DMS153 treated with DMSO at 0.1 percent for 48 hours (cell line): ENCODE measurements around the gene RNF166.

ENCODE experiments used
- DNase-seq: peaks from one replicate; lab custom pipeline; 2025; ENCODE audit not compliant: unreplicated experiment; lab: John Stamatoyannopoulos, UW

The RNF166 gene

GRCh38 chr16:88724855-88725555, 18.8 kb upstream of the RNF166 start:
- DNase-seq, result no peak

GRCh38 chr16:88723911-88724310, 17.7 kb upstream of the RNF166 start:
- DNase-seq, result no peak

GRCh38 chr16:88723507-88723887, 17.3 kb upstream of the RNF166 start:
- no peak for DNase-seq

GRCh38 chr16:88722784-88723506, 16.7 kb upstream of the RNF166 start:
- no peak for DNase-seq

- no peak for DNase-seq
Observed at GRCh38 chr16:88721815-88722755, 15.9 kb upstream of the RNF166 start.

- no peak for DNase-seq
Observed at GRCh38 chr16:88721236-88721635, 15.0 kb upstream of the RNF166 start.

- no peak for DNase-seq
Observed at GRCh38 chr16:88720396-88720970, 14.3 kb upstream of the RNF166 start.

- no peak for DNase-seq
Observed at GRCh38 chr16:88719933-88720296, 13.7 kb upstream of the RNF166 start.

GRCh38 chr16:88719267-88719932, 13.2 kb upstream of the RNF166 start:
- DNase-seq, result no peak

- no peak for DNase-seq
Observed at GRCh38 chr16:88718178-88718577, 12.0 kb upstream of the RNF166 start.

GRCh38 chr16:88716601-88717001, 10.4 kb upstream of the RNF166 start:
- no peak for DNase-seq

- no peak for DNase-seq
Observed at GRCh38 chr16:88716201-88716600, 10.0 kb upstream of the RNF166 start.

- DNase-seq, result no peak
Observed at GRCh38 chr16:88715312-88716190, 9.3 kb upstream of the RNF166 start.

GRCh38 chr16:88714420-88715302, 8.5 kb upstream of the RNF166 start:
- DNase-seq, result no peak

GRCh38 chr16:88713568-88714419, 7.6 kb upstream of the RNF166 start:
- no peak for DNase-seq

GRCh38 chr16:88713054-88713453, 6.8 kb upstream of the RNF166 start:
- DNase-seq, result no peak

- DNase-seq, result no peak
Observed at GRCh38 chr16:88712362-88712979, 6.3 kb upstream of the RNF166 start.
